Measurements from ENCODE around the gene CHCHD4. TPM values are rescaled to one million over a fixed set of nuclear protein-coding genes. Genes with fewer than 3 reads are reported as not detected.

The CHCHD4 gene
- total and polyA plus RNA-seq, 2 of the 8 experiments (the other 6 are each of a cell fraction or from before 2014, with no cell fraction given), result 15.0 to 22.3 TPM

DNA sequence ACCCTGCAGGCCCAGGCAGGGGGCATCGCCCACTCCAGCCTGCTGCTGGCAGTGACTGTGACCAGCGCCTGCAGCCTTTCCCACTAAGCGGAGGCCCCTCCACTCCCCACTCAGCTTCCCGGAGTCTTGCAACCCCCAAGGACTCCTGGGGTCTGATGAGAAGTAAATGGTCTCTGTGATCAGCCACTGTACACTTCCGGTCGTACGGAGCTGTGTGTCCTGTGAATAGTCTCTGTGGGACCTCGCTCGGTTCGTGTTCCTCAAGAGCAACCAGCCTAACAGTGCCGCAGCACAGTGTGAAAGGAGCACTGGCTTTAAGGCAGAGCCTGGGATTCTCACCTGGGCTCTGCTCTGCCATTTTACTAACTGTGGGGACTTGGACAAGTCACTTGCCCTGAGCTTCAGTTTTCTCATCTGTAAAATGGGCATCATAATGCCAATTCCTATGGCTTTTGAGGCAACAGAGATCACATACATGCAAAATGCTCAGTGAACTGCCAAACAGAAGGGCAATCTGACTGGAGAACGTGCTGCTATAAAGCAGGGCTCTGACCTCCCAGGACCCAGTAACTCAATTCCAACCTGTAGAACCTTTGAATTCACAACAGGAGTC, 26.9 kb upstream of the CHCHD4 start:
- Histone ChIP-seq H4K91ac (replicated peaks; ENCODE audit: insufficient read length, low read length) (no peak overlapping the region), H2BK120ac (replicated peaks; ENCODE audit: low read depth, low read length) (no peak overlapping the region), H3K36me3 (ENCODE audit: control insufficient read depth in 2 of 4, insufficient read depth in 4 of 4, low read length in 3 of 4) (peaks cover 0 to 17% (median 10%) of the 10 kb centered on the region in 4 experiments; a peak in 5 of 8 replicates), H3K27ac (ENCODE audit: low read depth, low read length) (no peak overlapping the region), H3K9me3 (ENCODE audit: insufficient read depth in 2 of 2, low read depth in 1 of 2, low read length in 1 of 2) (no peaks in the 10 kb centered on the region), H3K18ac (ENCODE audit: extremely low read depth, low read length) (no peak overlapping the region), H2BK5ac (ENCODE audit: low read depth, low read length) (no peak overlapping the region), H3K4me3 (ENCODE audit: extremely low read depth in 1 of 4, insufficient read depth in 2 of 4, low read depth in 3 of 4, low read length in 4 of 4) (no peak overlapping the region), H4K8ac (ENCODE audit: extremely low read depth, insufficient read depth, low read length) (no peak overlapping the region), H3K4me1 (replicated peaks in 1 of 4; ENCODE audit: control insufficient read depth in 3 of 4, insufficient read depth in 4 of 4, low read length in 3 of 4) (peaks cover 0 to 14% (median 9%) of the 10 kb centered on the region in 4 experiments; a peak in 6 of 7 replicates), H2AK5ac (ENCODE audit: low read depth, low read length) (no peak overlapping the region), H4K20me1 (replicated peaks in 1 of 2; ENCODE audit: control insufficient read depth in 1 of 2, insufficient read depth in 2 of 2, low read length in 2 of 2) (peaks cover 7 to 8% of the 10 kb centered on the region in 2 experiments), H3K23me2 (ENCODE audit: low read depth, low read length) (no peaks in the 10 kb centered on the region; the same call in 1 of the 2 replicates), H2BK12ac (ENCODE audit: low read depth, low read length) (no peak overlapping the region), H2BK20ac (ENCODE audit: low read length) (no peak overlapping the region), H3K4ac (replicated peaks; ENCODE audit: insufficient read length, low read depth, low read length) (no peak overlapping the region), H3K4me2 (ENCODE audit: insufficient read depth in 1 of 2, low read depth in 2 of 2, low read length in 2 of 2) (no peak overlapping the region), H2BK15ac (ENCODE audit: low read length) (no peak overlapping the region), H3K79me1 (ENCODE audit: low read depth, low read length) (no peaks in the 10 kb centered on the region), H3K14ac (ENCODE audit: insufficient read length) (no peak overlapping the region), H3K27me3 (replicated peaks in 1 of 4; ENCODE audit: control insufficient read depth in 3 of 4, extremely low read depth in 1 of 4, insufficient read depth in 3 of 4, low read length in 3 of 4) (no peaks in the 10 kb centered on the region), H4K5ac (ENCODE audit: insufficient read length, low read depth, low read length) (no peak overlapping the region), H3K79me2 (ENCODE audit: control insufficient read depth in 1 of 2, insufficient read depth in 2 of 2, low read length in 2 of 2) (no peaks in the 10 kb centered on the region), H3K23ac (ENCODE audit: insufficient read length) (no peak overlapping the region), H2AFZ (ENCODE audit: low read length) (no peak overlapping the region), H3K9ac (replicated peaks in 1 of 4; ENCODE audit: extremely low read depth in 1 of 4, low read depth in 3 of 4, low read length in 3 of 4) (no peak overlapping the region), H3K56ac (replicated peaks; ENCODE audit: insufficient read length, low read depth, low read length) (no peak overlapping the region)
- ChIA-PET POLR2A (ENCODE audit: partially characterized antibody) (interaction anchor here (0.8 to 1.4 kb wide), 4 partner anchors 10 to 255 kb away, joined by 3 read pairs; no protein-coding TSS in a partner anchor), CTCF (ENCODE audit: partially characterized antibody) (interaction anchor here (0.6 to 3.6 kb wide), 8 partner anchors 13 to 254 kb away, joined by 3 to 24 read pairs (median 4); partner anchors contain the start of genes CHCHD4 and TMEM43)
- TF ChIP-seq ATF3 (IDR thresholded peaks at IDR 0.05; ENCODE audit: insufficient read depth, low read depth, low read length) (no peak), TAF7 (optimal IDR thresholded peaks at IDR 0.05; ENCODE audit: borderline replicate concordance, low read depth, low read length) (no peak), SRF (IDR thresholded peaks at IDR 0.05; ENCODE audit: low read depth, low read length) (no peak), TCF12 (IDR thresholded peaks at IDR 0.05; ENCODE audit: low read depth, low read length) (no peak), EZH2 (IDR thresholded peaks at IDR 0.05; ENCODE audit: low read depth, low read length, severe bottlenecking) (no peak)
- FAIRE-seq, result no peak
- DNase-seq (ENCODE audit: low read depth in 1 of 2, low spot score in 2 of 2), result no peak
- WGBS, 2 experiments (ENCODE audit: extremely low coverage in 1 of 2, insufficient coverage in 1 of 2, insufficient read length in 1 of 2, insufficient replicate concordance in 2 of 2, low coverage in 1 of 2, low lambda C conversion rate in 2 of 2, missing lambda C conversion rate in 1 of 2), result 91% methylated on average over 12 of the region's 12 CpGs; no CpG with 5 or more reads in 1 of the 2 experiments

Data from H1 (cell line).